GM12801 (cell line): ENCODE measurements around the gene SAP30L.

Experiments used
- TF ChIP-seq, protein P1 (sequence below): IDR thresholded peaks from one replicate; pipeline ENCODE4 v1.5.1; 2011; ENCODE audit warnings: control low read depth; ENCODE audit not compliant: insufficient read length; ENCODE audit errors: extremely low read depth

The SAP30L gene

DNA sequence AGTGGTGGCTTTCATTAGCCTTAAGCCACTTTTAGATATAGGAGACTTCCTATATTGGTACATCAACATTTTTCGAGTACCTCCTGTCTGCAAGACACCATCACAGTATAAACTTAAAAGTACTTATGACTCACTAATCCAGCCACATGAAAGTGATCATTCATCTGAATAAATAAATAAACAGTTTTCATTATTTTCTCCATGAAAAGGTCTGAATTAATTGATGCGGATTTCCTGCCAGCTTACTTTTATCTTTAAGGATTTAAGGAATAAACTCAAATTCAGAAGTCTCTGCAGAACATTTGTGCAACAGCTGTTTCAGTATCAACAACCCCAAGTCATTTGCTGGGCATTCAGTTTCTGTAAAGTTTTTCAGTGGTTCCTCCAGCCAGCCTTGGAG lies 4.0 kb downstream of the SAP30L start:
- TF ChIP-seq, protein P1, sequence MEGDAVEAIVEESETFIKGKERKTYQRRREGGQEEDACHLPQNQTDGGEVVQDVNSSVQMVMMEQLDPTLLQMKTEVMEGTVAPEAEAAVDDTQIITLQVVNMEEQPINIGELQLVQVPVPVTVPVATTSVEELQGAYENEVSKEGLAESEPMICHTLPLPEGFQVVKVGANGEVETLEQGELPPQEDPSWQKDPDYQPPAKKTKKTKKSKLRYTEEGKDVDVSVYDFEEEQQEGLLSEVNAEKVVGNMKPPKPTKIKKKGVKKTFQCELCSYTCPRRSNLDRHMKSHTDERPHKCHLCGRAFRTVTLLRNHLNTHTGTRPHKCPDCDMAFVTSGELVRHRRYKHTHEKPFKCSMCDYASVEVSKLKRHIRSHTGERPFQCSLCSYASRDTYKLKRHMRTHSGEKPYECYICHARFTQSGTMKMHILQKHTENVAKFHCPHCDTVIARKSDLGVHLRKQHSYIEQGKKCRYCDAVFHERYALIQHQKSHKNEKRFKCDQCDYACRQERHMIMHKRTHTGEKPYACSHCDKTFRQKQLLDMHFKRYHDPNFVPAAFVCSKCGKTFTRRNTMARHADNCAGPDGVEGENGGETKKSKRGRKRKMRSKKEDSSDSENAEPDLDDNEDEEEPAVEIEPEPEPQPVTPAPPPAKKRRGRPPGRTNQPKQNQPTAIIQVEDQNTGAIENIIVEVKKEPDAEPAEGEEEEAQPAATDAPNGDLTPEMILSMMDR: no peak

GRCh38 chr5:154451957-154452356 lies 6.2 kb downstream of the SAP30L start:
- TF ChIP-seq, protein P1: no peak

DNA sequence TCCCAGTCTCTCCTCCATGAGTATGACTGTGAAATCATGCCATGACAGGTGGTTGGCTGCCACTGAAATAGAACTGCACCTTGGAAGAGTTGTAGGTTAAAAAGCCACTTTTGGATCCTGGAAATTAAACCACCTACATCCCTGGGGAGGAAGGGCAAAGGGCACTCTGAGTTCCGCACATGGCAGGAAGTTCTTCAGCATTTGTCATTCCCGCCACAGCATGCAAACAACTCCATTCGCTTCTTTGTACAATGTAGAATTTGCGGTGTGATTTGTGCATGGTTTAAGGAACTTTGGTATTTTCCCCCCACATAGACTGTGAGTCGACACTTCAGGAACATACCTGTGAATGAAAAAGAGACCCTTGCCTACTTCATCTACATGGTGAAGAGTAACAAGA lies 9.8 kb downstream of the SAP30L start:
- TF ChIP-seq, protein P1: no peak

- TF ChIP-seq, protein P1: no peak
Observed at GRCh38 chr5:154456540-154456939, 10.7 kb downstream of the SAP30L start.

- TF ChIP-seq, protein P1: no peak
Observed at GRCh38 chr5:154459015-154459414, 13.2 kb downstream of the SAP30L start.

- TF ChIP-seq, protein P1: no peak
Observed at GRCh38 chr5:154460172-154460571, 14.4 kb downstream of the SAP30L start.

GRCh38 chr5:154461531-154461930 lies 15.7 kb downstream of the SAP30L start:
- TF ChIP-seq, protein P1: no peak

- TF ChIP-seq, protein P1: no peak
Observed at GRCh38 chr5:154464438-154464837, 18.6 kb downstream of the SAP30L start.
